IMR-90 (cell line): Measurements from ENCODE around the gene BCL2. TPM values are rescaled to one million over a fixed set of nuclear protein-coding genes. Genes with fewer than 3 reads are reported as not detected.

Experiments
- ATAC-seq: fragments of 200-7000 bp; cut with Tn5 transposase; 2 replicates; pipeline ENCODE4 v1.9.1; 2020; ENCODE audit warnings: low read depth, mild to moderate bottlenecking, moderate library complexity
- BruUV-seq: library from RNA; stranded (reverse); fragments of 400-500 nt; replicated peaks from 2 replicates; lab custom pipeline; 2021; lab: Mats Ljungman, UMichigan
- CTCF ChIA-PET: fragments of 300-600 bp; formaldehyde crosslinking; extraction: SDS; loops from one replicate; lab custom pipeline; 2021; ENCODE audit warnings: antibody characterized with exemption; lab: Yijun Ruan, JAX
- POLR2A ChIA-PET: fragments of 300-600 bp; sonication (Branson Sonifier 250); formaldehyde crosslinking; loops from one replicate; lab custom pipeline; 2022; ENCODE audit warnings: antibody characterized with exemption; ENCODE audit not compliant: unreplicated experiment; lab: Charles Lee
- DNase-seq: peaks from one replicate; pipeline ENCODE4 v3.0.0; 2013
- H2AFZ ChIP-seq: replicated peaks from 2 replicates; pipeline ENCODE3; 2013; ENCODE audit warnings: low read length, mild to moderate bottlenecking; ENCODE audit not compliant: poor library complexity
- H2AK5ac ChIP-seq: 2 replicates; pipeline ENCODE4 v1.6.1; 2013; ENCODE audit warnings: low read depth, low read length, inconsistent platforms
- H2AK9ac ChIP-seq: replicated peaks from 2 replicates; pipeline ENCODE3; 2013; ENCODE audit warnings: mild to moderate bottlenecking, low read depth, low read length, moderate library complexity; ENCODE audit not compliant: poor library complexity
- H2BK120ac ChIP-seq: 2 replicates; pipeline ENCODE4 v1.6.1; 2013; ENCODE audit warnings: low read depth, low read length, inconsistent platforms
- H2BK15ac ChIP-seq: 3 replicates; pipeline ENCODE4 v1.6.1; 2013; ENCODE audit warnings: low read depth, low read length, inconsistent platforms
- H2BK20ac ChIP-seq: 2 replicates; pipeline ENCODE4 v1.6.1; 2013; ENCODE audit warnings: low read depth, mild to moderate bottlenecking, inconsistent platforms, low read length, moderate library complexity
- H2BK5ac ChIP-seq: 2 replicates; pipeline ENCODE4 v1.6.1; 2013; ENCODE audit warnings: mild to moderate bottlenecking, low read depth, low read length, inconsistent platforms; ENCODE audit not compliant: poor library complexity, severe bottlenecking
- H3K14ac ChIP-seq: replicated peaks from 2 replicates; pipeline ENCODE4 v1.6.1; 2013; ENCODE audit warnings: low read depth, low read length, inconsistent platforms
- H3K18ac ChIP-seq: 2 replicates; pipeline ENCODE4 v1.6.1; 2013; ENCODE audit warnings: low read depth, low read length, control low read depth
- H3K23ac ChIP-seq: 2 replicates; pipeline ENCODE4 v1.6.1; 2013; ENCODE audit warnings: low read depth, low read length, inconsistent platforms
- H3K27ac ChIP-seq: 2 replicates; pipeline ENCODE4 v1.5.1; 2013; ENCODE audit warnings: mild to moderate bottlenecking, control low read depth, low read length; ENCODE audit not compliant: insufficient read depth
- H3K27me3 ChIP-seq: 2 replicates; pipeline ENCODE4 v1.6.1; 2013; ENCODE audit warnings: low read length; ENCODE audit not compliant: control insufficient read depth, insufficient read depth
- H3K36me3 ChIP-seq: 2 replicates; pipeline ENCODE4 v1.6.1; 2013; ENCODE audit warnings: low read length, mixed read lengths; ENCODE audit not compliant: control insufficient read depth, insufficient read depth
- H3K4ac ChIP-seq: 2 replicates; pipeline ENCODE4 v1.6.1; 2013; ENCODE audit warnings: low read depth, low read length, inconsistent platforms
- H3K4me1 ChIP-seq: 2 replicates; pipeline ENCODE4 v1.6.1; 2013; ENCODE audit warnings: low read length, mixed read lengths; ENCODE audit not compliant: control insufficient read depth, insufficient read depth
- H3K4me2 ChIP-seq: 2 replicates; pipeline ENCODE4 v1.6.1; 2013; ENCODE audit warnings: low read depth, mild to moderate bottlenecking, control low read depth, low read length, moderate library complexity
- H3K4me3 ChIP-seq: 2 replicates; pipeline ENCODE4 v1.5.1; 2013; ENCODE audit warnings: low read depth, mild to moderate bottlenecking, control low read depth, low read length, moderate library complexity; ENCODE audit not compliant: insufficient read depth
- H3K56ac ChIP-seq: 2 replicates; pipeline ENCODE4 v1.6.1; 2013; ENCODE audit warnings: low read length, inconsistent platforms; ENCODE audit not compliant: insufficient read depth; ENCODE audit errors: extremely low read depth
- H3K79me1 ChIP-seq, 2 experiments: 2 replicates each; pipeline ENCODE4 v1.6.1; 2013; ENCODE audit warnings: low read length in 2 of 2, inconsistent platforms in 1 of 2, low read depth in 1 of 2
- H3K9ac ChIP-seq: 2 replicates; pipeline ENCODE4 v1.6.1; 2013; ENCODE audit warnings: low read depth, low read length, control low read depth
- H3K9me1 ChIP-seq: 2 replicates; pipeline ENCODE4 v1.6.1; 2013; ENCODE audit warnings: low read length, inconsistent platforms; ENCODE audit not compliant: insufficient read depth
- H3K9me3 ChIP-seq: 2 replicates; pipeline ENCODE4 v1.6.1; 2013; ENCODE audit warnings: low read length; ENCODE audit not compliant: control insufficient read depth, insufficient read depth
- H4K20me1 ChIP-seq: 2 replicates; pipeline ENCODE4 v1.6.1; 2013; ENCODE audit warnings: low read length, inconsistent platforms; ENCODE audit not compliant: insufficient read depth
- H4K5ac ChIP-seq: 2 replicates; pipeline ENCODE4 v1.6.1; 2013; ENCODE audit warnings: mild to moderate bottlenecking, low read depth, low read length, control low read depth
- H4K8ac ChIP-seq, 2 experiments: 2 replicates each; pipeline ENCODE4 v1.6.1; 2013; ENCODE audit warnings: low read depth in 2 of 2, low read length in 2 of 2, control low read depth in 1 of 2, inconsistent platforms in 1 of 2
- H4K91ac ChIP-seq: 2 replicates; pipeline ENCODE4 v1.6.1; 2013; ENCODE audit warnings: low read depth, low read length, inconsistent platforms; ENCODE audit not compliant: insufficient read depth
- BHLHE40 ChIP-seq: fragments of 150-350 bp; IDR thresholded peaks from 2 replicates; pipeline ENCODE4 v1.6.1; 2016; ENCODE audit warnings: mild to moderate bottlenecking, low read depth, low read length
- CEBPB ChIP-seq: IDR thresholded peaks from 2 replicates; pipeline ENCODE4 v1.6.1; 2012; ENCODE audit warnings: low read depth, low read length, improper control_type of control experiment
- CHD1 ChIP-seq: IDR thresholded peaks from 2 replicates; pipeline ENCODE4 v1.6.1; 2012; ENCODE audit warnings: low read depth, low read length, improper control_type of control experiment
- ELK1 ChIP-seq: fragments of 150-350 bp; IDR thresholded peaks from 2 replicates; pipeline ENCODE4 v1.6.1; 2016; ENCODE audit warnings: low read depth, mild to moderate bottlenecking, low read length, moderate library complexity, borderline replicate concordance
- FOS ChIP-seq: fragments of 150-350 bp; IDR thresholded peaks from 2 replicates; pipeline ENCODE4 v1.6.1; 2016; ENCODE audit warnings: low read depth, low read length
- MAFK ChIP-seq: IDR thresholded peaks from 2 replicates; pipeline ENCODE4 v1.6.1; 2012; ENCODE audit warnings: low read depth, low read length, improper control_type of control experiment
- MAZ ChIP-seq: IDR thresholded peaks from 2 replicates; pipeline ENCODE4 v1.6.1; 2012; ENCODE audit warnings: low read depth, mild to moderate bottlenecking, low read length, improper control_type of control experiment, moderate library complexity, borderline replicate concordance
- MXI1 ChIP-seq: IDR thresholded peaks from 2 replicates; pipeline ENCODE4 v1.6.1; 2012; ENCODE audit warnings: low read depth, mild to moderate bottlenecking, low read length, moderate library complexity, borderline replicate concordance
- NFE2L2 ChIP-seq: fragments of 150-350 bp; IDR thresholded peaks from 2 replicates; pipeline ENCODE4 v1.6.1; 2016; ENCODE audit warnings: low read depth, mild to moderate bottlenecking, low read length
- POLR2A ChIP-seq: IDR thresholded peaks from 2 replicates; pipeline ENCODE4 v1.6.1; 2012; ENCODE audit warnings: mild to moderate bottlenecking, low read depth, low read length
- RAD21 ChIP-seq: IDR thresholded peaks from 2 replicates; pipeline ENCODE4 v1.6.1; 2012; ENCODE audit warnings: low read length, improper control_type of control experiment
- RCOR1 ChIP-seq: IDR thresholded peaks from 2 replicates; pipeline ENCODE4 v1.6.1; 2012; ENCODE audit warnings: mild to moderate bottlenecking, low read length, improper control_type of control experiment; ENCODE audit not compliant: insufficient replicate concordance
- RFX5 ChIP-seq: IDR thresholded peaks from 2 replicates; pipeline ENCODE4 v1.8.0; 2012; ENCODE audit warnings: low read depth, mild to moderate bottlenecking, low read length, moderate library complexity
- SMC3 ChIP-seq: fragments of 150-350 bp; IDR thresholded peaks from 2 replicates; pipeline ENCODE4 v1.6.1; 2016; ENCODE audit warnings: low read depth, mild to moderate bottlenecking, antibody characterized with exemption, low read length, moderate library complexity
- WGBS, 2 experiments: methylation state at CpG; one replicate each; pipeline versions ENCODE4 v1.1.5 to v1.1.7; 2013; ENCODE audit warnings: missing lambda C conversion rate in 2 of 2; ENCODE audit not compliant: insufficient read length in 1 of 2; ENCODE audit errors: extremely low coverage in 2 of 2; 5-methylcytosine and 5-hydroxymethylcytosine counted together
- dilution Hi-C: fragments of 300-500 bp; cut with HindIII; formaldehyde crosslinking; loops from one replicate; pipeline ENCODE4 v1.14.3; 2018; ENCODE audit warnings: low sequenced_read_pairs; ENCODE audit not compliant: unreplicated experiment
- in situ Hi-C: fragments of 300-500 bp; cut with MboI; formaldehyde crosslinking; loops from 3 replicates; pipeline ENCODE4 v1.14.3; 2019; ENCODE audit warnings: low sequenced_read_pairs, inconsistent platforms, mixed read lengths
- intact Hi-C: fragments of 100-400 bp; cut with micrococcal nuclease; formaldehyde crosslinking; loops from 2 replicates; pipeline ENCODE4 v1.10.0; 2022
- polyA plus RNA-seq, 3 experiments: library from polyadenylated mRNA; depleted of rRNA; stranded (reverse); fragments of >200 nt; gene quantifications; 2 replicates each; pipeline ENCODE4 v1.2.3, GENCODE V29; 2012; ENCODE audit warnings: low replicate concordance in 1 of 3
- total RNA-seq: library from RNA; depleted of rRNA; stranded (reverse); fragments of >200 nt; gene quantifications from 2 replicates; pipeline ENCODE4 v1.2.3, GENCODE V29; 2012
- TF ChIP-seq, protein P1 (sequence below): fragments of 150-350 bp; IDR thresholded peaks from 2 replicates; pipeline ENCODE4 v1.6.1; 2017; ENCODE audit warnings: mild to moderate bottlenecking, antibody characterized with exemption, low read length, low read depth
- TF ChIP-seq, protein P2 (sequence below): conservative IDR thresholded peaks from 2 replicates; pipeline ENCODE4 v1.5.1; 2012; ENCODE audit warnings: mild to moderate bottlenecking, low read depth, low read length, improper control_type of control experiment

BCL2 gene
- total and polyA plus RNA-seq, 2 of the 4 experiments (the other 2 are of a cell fraction) = 0.24 to 0.54 TPM

GRCh38 chr18:63238693-63239075 is 80.9 kb downstream of the BCL2 start:
- no peak overlapping the region; the same call in 2 of the 3 replicates for H2BK15ac ChIP-seq
- peak overlapping the region; percentile 49; the same call in 1 of the 2 replicates for H2BK20ac ChIP-seq
- WGBS, 2 experiments = no CpG with 5 or more reads among the region's 9 CpGs
- H2AK5ac ChIP-seq = no peak overlapping the region
- H3K4ac ChIP-seq = peak overlapping the region; percentile 23
- H2BK120ac ChIP-seq = peak overlapping the region; percentile 76
- BruUV-seq = no TSS peak
- H4K5ac ChIP-seq = no peak overlapping the region; the same call in 1 of the 2 replicates
- ChIA-PET POLR2A (no interaction called here), CTCF (no interaction called here)
- dilution Hi-C loops (no loop called here), intact Hi-C loops (loop anchor here (5.0 kb wide), 1 partner anchor 79 kb away; the partner anchor contains the start of gene BCL2), in situ Hi-C loops (no loop called here)
- no peak overlapping the region for H3K9ac ChIP-seq
- H2AK9ac ChIP-seq = no peak overlapping the region
- peak overlapping the region; percentile 32 for H3K18ac ChIP-seq
- no peak overlapping the region for H3K56ac ChIP-seq
- H3K27me3 ChIP-seq = peaks cover 2% of the 10 kb centered on the region
- H3K4me2 ChIP-seq = peak overlapping the region; percentile 78
- no peaks in the 10 kb centered on the region for H3K36me3 ChIP-seq
- H3K4me3 ChIP-seq = no peak overlapping the region
- H4K20me1 ChIP-seq = no peaks in the 10 kb centered on the region
- no peaks in the 10 kb centered on the region for H3K79me1 ChIP-seq
- ATAC-seq (no peak), DNase-seq (no peak)
- TF ChIP-seq BHLHE40 (no peak), FOS (no peak), RAD21 (no peak), MXI1 (no peak), CHD1 (no peak), SMC3 (no peak), CEBPB (no peak), NFE2L2 (no peak), MAFK (no peak), RCOR1 (no peak), RFX5 (no peak), ELK1 (no peak), POLR2A (no peak), MAZ (no peak)
- TF ChIP-seq, protein P1, sequence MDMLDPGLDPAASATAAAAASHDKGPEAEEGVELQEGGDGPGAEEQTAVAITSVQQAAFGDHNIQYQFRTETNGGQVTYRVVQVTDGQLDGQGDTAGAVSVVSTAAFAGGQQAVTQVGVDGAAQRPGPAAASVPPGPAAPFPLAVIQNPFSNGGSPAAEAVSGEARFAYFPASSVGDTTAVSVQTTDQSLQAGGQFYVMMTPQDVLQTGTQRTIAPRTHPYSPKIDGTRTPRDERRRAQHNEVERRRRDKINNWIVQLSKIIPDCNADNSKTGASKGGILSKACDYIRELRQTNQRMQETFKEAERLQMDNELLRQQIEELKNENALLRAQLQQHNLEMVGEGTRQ = no peak
- TF ChIP-seq, protein P2, sequence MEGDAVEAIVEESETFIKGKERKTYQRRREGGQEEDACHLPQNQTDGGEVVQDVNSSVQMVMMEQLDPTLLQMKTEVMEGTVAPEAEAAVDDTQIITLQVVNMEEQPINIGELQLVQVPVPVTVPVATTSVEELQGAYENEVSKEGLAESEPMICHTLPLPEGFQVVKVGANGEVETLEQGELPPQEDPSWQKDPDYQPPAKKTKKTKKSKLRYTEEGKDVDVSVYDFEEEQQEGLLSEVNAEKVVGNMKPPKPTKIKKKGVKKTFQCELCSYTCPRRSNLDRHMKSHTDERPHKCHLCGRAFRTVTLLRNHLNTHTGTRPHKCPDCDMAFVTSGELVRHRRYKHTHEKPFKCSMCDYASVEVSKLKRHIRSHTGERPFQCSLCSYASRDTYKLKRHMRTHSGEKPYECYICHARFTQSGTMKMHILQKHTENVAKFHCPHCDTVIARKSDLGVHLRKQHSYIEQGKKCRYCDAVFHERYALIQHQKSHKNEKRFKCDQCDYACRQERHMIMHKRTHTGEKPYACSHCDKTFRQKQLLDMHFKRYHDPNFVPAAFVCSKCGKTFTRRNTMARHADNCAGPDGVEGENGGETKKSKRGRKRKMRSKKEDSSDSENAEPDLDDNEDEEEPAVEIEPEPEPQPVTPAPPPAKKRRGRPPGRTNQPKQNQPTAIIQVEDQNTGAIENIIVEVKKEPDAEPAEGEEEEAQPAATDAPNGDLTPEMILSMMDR = no peak
- peak overlapping the region; percentile 9; the same call in 1 of the 2 replicates for H4K91ac ChIP-seq
- H3K23ac ChIP-seq = no peak overlapping the region
- H2AFZ ChIP-seq = no peak overlapping the region
- H4K8ac ChIP-seq = no peak overlapping the region
- H3K4me1 ChIP-seq = peaks cover 8% of the 10 kb centered on the region
- peak overlapping the region; percentile 8; the same call in 1 of the 2 replicates for H3K27ac ChIP-seq
- H3K14ac ChIP-seq = no peak overlapping the region; the same call in 1 of the 2 replicates
- no peaks in the 10 kb centered on the region for H3K9me3 ChIP-seq
- H2BK5ac ChIP-seq = no peak overlapping the region
- peaks cover 3% of the 10 kb centered on the region; the same call in 1 of the 2 replicates for H3K9me1 ChIP-seq
